ENCODE results near the gene LONP2.
"Not testable (repeated sequence)": the region's sequence is repeated elsewhere in the genome, so short reads cannot be mapped to it uniquely, and the experiment has no call there.

LONP2 gene

GRCh38 chr16:48292452-48292851, 48.4 kb downstream of the LONP2 start:
- DNase-seq (ENCODE audit: low read depth) = no peak

- DNase-seq (ENCODE audit: low read depth) = no peak
These were observed 50.6 kb downstream of the LONP2 start for GRCh38 chr16:48294724-48295123.

- no peak for DNase-seq (ENCODE audit: low read depth)
These were observed 51.6 kb downstream of the LONP2 start for GRCh38 chr16:48295488-48296281.

GRCh38 chr16:48299471-48299870, 55.4 kb downstream of the LONP2 start:
- DNase-seq (ENCODE audit: low read depth) = no peak

GRCh38 chr16:48300391-48300856, 56.3 kb downstream of the LONP2 start:
- DNase-seq (ENCODE audit: low read depth) = no peak

- no peak for DNase-seq (ENCODE audit: low read depth)
These were observed 64.4 kb downstream of the LONP2 start for GRCh38 chr16:48308535-48308934.

- DNase-seq (ENCODE audit: low read depth) = no peak
These were observed 67.0 kb downstream of the LONP2 start for GRCh38 chr16:48310908-48311641.

- not testable (repeated sequence) for DNase-seq (ENCODE audit: low read depth)
These were observed 69.8 kb downstream of the LONP2 start for GRCh38 chr16:48313905-48314304.

- DNase-seq (ENCODE audit: low read depth) = no peak
These were observed 72.9 kb downstream of the LONP2 start for GRCh38 chr16:48317026-48317425.

GRCh38 chr16:48317614-48318315, 73.7 kb downstream of the LONP2 start:
- DNase-seq (ENCODE audit: low read depth) = no peak

GRCh38 chr16:48318630-48319029, 74.5 kb downstream of the LONP2 start:
- DNase-seq (ENCODE audit: low read depth) = no peak

GRCh38 chr16:48321317-48322036, 77.4 kb downstream of the LONP2 start:
- DNase-seq (ENCODE audit: low read depth) = no peak

GRCh38 chr16:48323783-48324775, 80.0 kb downstream of the LONP2 start:
- DNase-seq (ENCODE audit: low read depth) = no peak

- no peak for DNase-seq (ENCODE audit: low read depth)
These were observed 82.8 kb downstream of the LONP2 start for GRCh38 chr16:48326915-48327314.

GRCh38 chr16:48329138-48329537, 85.0 kb downstream of the LONP2 start:
- DNase-seq (ENCODE audit: low read depth) = no peak

GRCh38 chr16:48330189-48330840, 86.2 kb downstream of the LONP2 start:
- no peak for DNase-seq (ENCODE audit: low read depth)

GRCh38 chr16:48330841-48331192, 86.7 kb downstream of the LONP2 start:
- DNase-seq (ENCODE audit: low read depth) = no peak

- no peak for DNase-seq (ENCODE audit: low read depth)
These were observed 88.9 kb downstream of the LONP2 start for GRCh38 chr16:48332978-48333377.

GRCh38 chr16:48334325-48334724, 90.2 kb downstream of the LONP2 start:
- no peak for DNase-seq (ENCODE audit: low read depth)

- no peak for DNase-seq (ENCODE audit: low read depth)
These were observed 91.9 kb downstream of the LONP2 start for GRCh38 chr16:48335961-48336360.
